Occipital lobe (tissue), 2 donors: ENCODE results near the gene POGZ. TPM values are rescaled to one million over a fixed set of nuclear protein-coding genes. Genes with fewer than 3 reads are reported as not detected.
"Not testable (repeated sequence)": the region's sequence is repeated elsewhere in the genome, so short reads cannot be mapped to it uniquely, and the experiment has no call there.

Experiments used
- DNase-seq: peaks from one replicate; lab custom pipeline; 2025; lab: John Stamatoyannopoulos, UW
- total RNA-seq: library from RNA; depleted of rRNA; stranded (reverse); fragments of >200 nt; gene quantifications from one replicate; pipeline ENCODE4 v1.2.3, GENCODE V29; 2014

Gene POGZ
- total RNA-seq, 1 donor from 2014 or later = 37.3 TPM

- no peak for DNase-seq
These were observed 16.8 kb upstream of the POGZ start for GRCh38 chr1:151476083-151476482.

- DNase-seq = no peak
These were observed 15.9 kb upstream of the POGZ start for GRCh38 chr1:151475175-151475574.

DNA sequence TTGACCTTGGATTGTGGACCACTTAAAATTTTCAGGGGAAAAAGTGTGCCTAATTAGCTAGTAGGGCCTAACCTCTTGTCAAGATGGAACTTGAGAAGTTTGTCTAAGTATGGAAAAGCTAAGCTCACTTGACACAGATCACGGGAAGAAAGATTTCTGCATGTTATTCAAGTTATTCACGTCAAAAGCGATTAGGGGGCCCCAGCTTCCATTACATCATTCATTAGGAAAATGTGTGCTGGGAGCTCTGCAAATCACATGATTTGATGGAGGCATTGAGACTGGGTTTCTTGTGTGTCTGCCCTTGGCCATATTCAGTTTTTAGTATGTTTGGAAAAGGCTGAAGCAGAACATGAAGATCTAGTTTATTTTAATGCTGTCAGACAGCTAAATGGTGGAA lies 15.5 kb upstream of the POGZ start:
- no peak for DNase-seq

DNA sequence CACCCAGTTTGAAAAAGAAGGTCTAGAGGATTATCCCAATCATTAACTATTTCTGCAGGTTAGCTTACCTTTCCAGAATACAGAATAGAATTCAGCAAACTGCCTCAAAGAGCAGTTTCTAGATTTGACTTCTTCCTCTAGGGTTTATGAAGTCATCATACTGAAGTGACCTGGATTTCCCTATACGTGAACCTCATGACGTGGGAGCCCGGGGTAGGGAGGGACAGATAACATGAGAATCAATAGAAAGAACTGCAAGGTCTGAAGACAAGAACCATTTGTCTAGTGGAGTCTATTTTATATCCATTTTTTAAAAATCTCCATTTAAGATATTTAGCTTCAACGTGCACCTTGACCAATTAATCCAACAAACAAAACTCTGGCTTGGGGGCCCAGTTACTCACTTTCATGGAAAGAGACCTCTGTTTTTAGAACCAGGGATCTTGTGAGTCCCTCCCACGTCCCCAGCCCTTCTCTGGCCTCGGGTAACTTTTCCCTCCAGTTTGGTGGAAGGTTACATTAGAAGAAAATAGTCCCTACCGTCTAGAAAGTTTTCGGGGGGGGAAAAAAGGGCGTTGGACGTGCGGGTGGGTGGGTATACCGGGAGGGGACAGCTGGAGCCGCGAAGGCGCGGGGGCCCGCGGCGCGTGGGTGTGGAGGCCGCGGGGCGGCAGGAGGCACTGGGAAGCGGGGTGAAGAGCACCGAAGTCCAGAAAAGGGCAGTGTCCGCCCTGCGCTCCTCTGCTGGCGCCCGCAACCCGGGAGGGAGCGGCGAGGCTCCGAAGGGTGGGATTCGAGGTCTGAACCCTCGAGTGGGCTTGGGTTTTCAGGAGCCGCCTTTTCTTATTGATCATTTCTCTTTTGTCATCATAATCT lies 13.8 kb upstream of the POGZ start:
- peak; percentile 9 for DNase-seq

DNA sequence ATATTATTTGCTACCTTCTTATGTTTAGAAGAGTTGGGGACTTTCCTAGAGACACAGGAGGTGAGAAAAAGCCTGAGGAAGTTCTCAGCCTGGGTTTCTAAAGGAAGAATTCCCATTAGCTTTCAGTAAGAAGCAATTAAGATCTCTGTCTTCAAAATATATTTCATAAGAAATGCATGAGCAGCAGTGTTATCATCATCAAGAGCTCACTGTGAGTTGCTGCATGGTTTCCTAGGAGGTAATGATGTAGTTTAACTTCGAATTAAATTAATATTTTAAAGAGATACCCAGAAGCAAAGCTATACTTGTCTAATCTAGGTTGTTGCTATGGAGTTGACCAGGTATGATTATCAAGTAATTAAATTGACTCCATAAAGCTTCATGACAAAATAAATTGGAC lies 5.7 kb upstream of the POGZ start:
- DNase-seq = no peak

DNA sequence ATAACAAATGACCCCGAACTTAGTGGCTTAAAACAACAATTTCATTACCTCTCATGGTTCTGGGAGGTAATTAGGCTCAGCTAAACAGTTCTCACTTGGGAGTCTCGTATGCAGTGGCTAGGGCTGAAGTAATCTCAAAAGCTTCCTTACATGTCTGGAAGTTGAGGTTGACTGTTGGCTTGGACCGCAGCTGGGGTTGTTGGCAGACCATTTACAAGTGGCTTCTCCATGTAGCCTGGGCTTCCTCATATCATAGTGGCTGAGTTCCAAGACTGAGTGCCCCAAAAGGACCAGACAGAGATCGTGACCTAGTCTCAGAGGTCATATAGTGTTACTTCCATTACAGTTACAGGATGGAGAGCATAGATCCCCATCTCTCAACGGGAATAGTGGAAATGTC lies 2.4 kb upstream of the POGZ start:
- no peak for DNase-seq

GRCh38 chr1:151458802-151459330 lies 428 bp downstream of the POGZ start:
- DNase-seq = no peak

DNA sequence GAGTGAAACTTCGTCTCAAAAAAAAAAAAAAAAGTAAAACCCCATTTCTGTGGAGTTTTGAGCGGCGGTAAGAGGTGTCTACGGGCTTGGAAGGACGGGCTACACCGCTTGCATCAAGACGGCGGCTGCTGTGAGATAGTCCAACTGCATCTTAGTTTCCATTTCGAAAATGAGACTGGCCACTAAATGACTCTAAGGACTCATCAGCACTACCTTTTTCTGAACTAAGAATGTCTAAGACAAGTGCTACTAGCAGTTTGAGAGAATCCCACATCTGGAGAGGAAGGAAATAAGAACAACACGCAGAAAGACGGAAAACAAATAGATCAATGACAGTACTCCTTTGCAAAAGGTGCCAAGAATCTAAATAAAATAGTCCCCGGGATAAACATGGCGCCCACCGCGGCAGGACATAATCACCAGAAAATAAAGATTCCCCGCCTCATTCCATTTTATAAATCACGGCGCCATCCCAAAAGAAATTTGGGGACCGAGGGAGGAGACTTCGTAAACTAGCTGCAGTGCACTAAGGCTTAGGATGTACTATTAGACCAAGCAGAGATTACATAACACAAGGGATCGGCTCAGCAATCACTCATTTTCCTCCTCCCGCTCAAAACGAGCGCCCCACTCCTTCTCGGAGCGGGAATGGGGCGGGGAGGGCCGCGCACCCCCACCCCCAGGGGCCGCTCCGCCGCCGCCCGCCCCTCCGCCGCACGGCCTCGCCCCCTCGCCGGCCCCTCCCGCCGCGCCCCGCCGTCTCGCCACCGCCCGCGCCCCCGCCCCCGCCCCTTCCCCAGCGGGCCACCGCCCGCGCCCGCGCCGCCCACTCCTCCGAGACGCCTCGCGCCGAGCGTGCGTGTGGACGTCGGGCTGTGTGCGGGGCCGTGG lies 1.1 kb downstream of the POGZ start:
- peak; percentile 67 for DNase-seq

GRCh38 chr1:151455966-151456365 lies 3.3 kb downstream of the POGZ start:
- no peak for DNase-seq

- no peak for DNase-seq
These were observed 4.1 kb downstream of the POGZ start for GRCh38 chr1:151455231-151455630.

DNA sequence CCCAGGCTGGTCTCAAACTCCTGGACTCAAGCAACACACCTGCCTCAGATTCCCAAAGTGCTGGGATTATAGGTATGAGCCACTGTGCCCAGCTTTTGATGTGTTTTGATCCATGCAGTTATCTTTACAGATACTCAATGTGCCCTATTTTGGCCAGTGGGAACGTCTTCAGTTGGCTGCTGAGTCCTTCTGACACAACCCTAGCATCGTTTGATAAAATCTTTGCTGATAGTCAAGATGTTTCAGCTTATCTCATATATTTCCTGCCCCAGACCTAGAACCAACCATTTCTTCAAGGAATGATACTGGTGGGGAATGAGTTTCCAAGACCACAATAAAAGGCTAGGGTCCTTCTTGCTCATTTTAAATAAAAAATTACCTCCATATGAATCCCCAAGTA lies 11.6 kb downstream of the POGZ start:
- DNase-seq = no peak

GRCh38 chr1:151444783-151445177 lies 14.5 kb downstream of the POGZ start:
- no peak for DNase-seq

GRCh38 chr1:151443846-151444782 lies 15.2 kb downstream of the POGZ start:
- no peak for DNase-seq

- DNase-seq = not testable (repeated sequence)
These were observed 21.9 kb downstream of the POGZ start for GRCh38 chr1:151437396-151437795.

- DNase-seq = no peak
These were observed 22.3 kb downstream of the POGZ start for GRCh38 chr1:151436985-151437384.

GRCh38 chr1:151435174-151435573 lies 24.1 kb downstream of the POGZ start:
- DNase-seq = no peak

DNA sequence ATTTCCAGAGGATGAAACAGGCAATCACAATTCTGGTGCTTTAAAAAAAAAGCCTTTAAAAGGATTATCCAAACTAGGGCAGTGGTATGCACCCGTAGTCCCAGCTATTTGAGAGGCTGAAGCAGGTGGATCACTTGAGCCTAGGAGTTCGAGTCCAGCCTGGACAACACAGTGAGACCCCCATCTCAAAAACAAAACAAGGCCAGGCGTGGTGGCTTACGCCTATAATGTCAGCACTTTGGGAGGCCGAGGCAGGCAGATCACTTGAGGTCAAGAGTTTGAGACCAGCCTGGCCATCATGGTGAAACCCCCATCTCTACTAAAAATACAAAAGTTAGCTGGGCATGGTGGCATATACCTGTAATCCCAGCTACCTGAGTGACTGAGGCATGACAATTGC lies 25.5 kb downstream of the POGZ start:
- DNase-seq = not testable (repeated sequence)

- no peak for DNase-seq
These were observed 31.2 kb downstream of the POGZ start for GRCh38 chr1:151428068-151428467.

DNA sequence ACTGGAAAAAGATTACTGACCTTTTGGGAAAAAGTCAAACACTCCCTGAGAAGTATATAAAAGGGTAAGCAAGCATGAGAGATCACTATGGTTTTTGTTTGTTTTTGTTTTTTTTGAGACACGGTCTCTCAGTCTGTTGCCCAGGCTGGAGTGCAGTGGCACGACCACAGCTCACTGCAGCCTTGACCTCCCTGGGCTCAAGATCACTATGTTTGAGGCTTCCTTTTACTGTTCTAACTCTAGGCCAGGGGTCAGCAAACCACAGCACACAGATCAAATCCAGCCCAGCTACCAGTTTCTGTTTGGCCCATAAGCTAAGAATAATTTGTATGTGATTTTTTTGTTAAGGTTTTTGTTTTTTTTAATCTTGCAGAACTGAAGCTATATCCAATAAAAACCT lies 34.2 kb downstream of the POGZ start:
- no peak for DNase-seq

DNA sequence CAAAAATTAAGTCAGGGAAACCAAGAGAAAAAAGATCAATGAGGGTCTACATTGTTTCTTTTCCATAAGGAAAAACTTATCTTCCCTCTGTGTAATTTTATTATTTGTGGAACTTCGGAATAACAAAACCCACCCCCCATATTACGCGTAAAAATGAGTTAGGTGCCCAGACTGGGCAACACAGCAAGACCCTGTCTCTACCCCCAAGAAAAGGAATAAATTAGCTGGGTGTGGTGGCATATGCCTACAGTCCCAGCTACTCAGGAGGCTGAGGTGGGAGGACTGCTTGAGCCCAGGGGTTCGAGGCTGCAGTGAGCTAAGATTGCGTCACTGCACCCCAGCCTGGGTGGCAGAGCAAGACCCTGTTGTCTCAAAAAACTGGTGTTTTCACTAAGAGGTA lies 39.5 kb downstream of the POGZ start:
- DNase-seq = no peak

- DNase-seq = no peak
These were observed 41.2 kb downstream of the POGZ start for GRCh38 chr1:151418081-151418480.
